ENCODE results near the gene EDN2. TPM values are rescaled to one million over a fixed set of nuclear protein-coding genes. Genes with fewer than 3 reads are reported as not detected.

The EDN2 gene
- total RNA-seq, 4 donors from 2014 or later, result not detected

DNA sequence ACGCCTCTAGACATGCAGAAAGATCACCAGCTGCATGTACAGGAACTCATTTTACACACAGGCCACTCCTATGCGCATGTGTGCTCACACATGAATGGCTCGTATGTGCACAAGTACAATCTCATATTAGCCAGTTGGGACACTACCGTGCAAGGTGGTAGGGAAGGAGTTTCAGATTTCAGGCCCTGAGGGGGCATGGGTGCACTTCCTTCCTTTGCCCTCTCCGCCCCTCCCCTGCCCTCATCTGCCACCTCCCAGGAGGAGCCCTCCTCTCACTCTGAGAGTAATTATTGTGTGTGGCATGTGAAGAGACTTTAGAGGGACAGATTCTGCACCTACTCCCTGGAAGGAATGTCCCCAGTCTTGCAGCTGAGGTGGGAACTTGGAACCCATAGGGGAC lies 14.8 kb downstream of the EDN2 start:
- H3K4me3 ChIP-seq, result no peak overlapping the region
- no peaks in the 10 kb centered on the region for H3K36me3 ChIP-seq
- ATAC-seq (no peak), DNase-seq (no peak)
- no peak for TF ChIP-seq POLR2A (IDR thresholded peaks at IDR 0.05)
- no peak for TF ChIP-seq CTCF (IDR thresholded peaks at IDR 0.05 in 4 of 5, conservative IDR thresholded peaks at IDR 0.05 in 1 of 5)
- in situ Hi-C loops (cut with MboI; ENCODE audit: low sequenced_read_pairs in 4 of 4) (no loop called here), intact Hi-C loops (cut with DNase I; ENCODE audit: low total_unique reads) (no loop called here)
- no peaks in the 10 kb centered on the region for H3K27me3 ChIP-seq
- no peak overlapping the region for H3K27ac ChIP-seq
- H3K4me1 ChIP-seq, result peaks cover 5 to 8% of the 10 kb centered on the region in 2 donors
- no peaks in the 10 kb centered on the region for H3K9me3 ChIP-seq

GRCh38 chr1:41468122-41468762 lies 16.2 kb downstream of the EDN2 start:
- intact Hi-C loops (cut with DNase I; ENCODE audit: low total_unique reads) (no loop called here), in situ Hi-C loops (cut with MboI; ENCODE audit: low sequenced_read_pairs in 4 of 4) (no loop called here)
- no peak overlapping the region for H3K27ac ChIP-seq
- H3K36me3 ChIP-seq, result no peaks in the 10 kb centered on the region
- no peak for TF ChIP-seq POLR2A (IDR thresholded peaks at IDR 0.05)
- TF ChIP-seq CTCF (IDR thresholded peaks at IDR 0.05 in 4 of 5, conservative IDR thresholded peaks at IDR 0.05 in 1 of 5), result no peak
- no peaks in the 10 kb centered on the region for H3K4me1 ChIP-seq
- DNase-seq (no peak), ATAC-seq (no peak)
- no peak overlapping the region for H3K4me3 ChIP-seq
- H3K9me3 ChIP-seq, result no peaks in the 10 kb centered on the region
- no peaks in the 10 kb centered on the region for H3K27me3 ChIP-seq

GRCh38 chr1:41467673-41468072 lies 16.8 kb downstream of the EDN2 start:
- DNase-seq, result no peak
- in situ Hi-C loops (cut with MboI; ENCODE audit: low sequenced_read_pairs in 4 of 4), result no loop called here
- Histone ChIP-seq H3K4me3 (no peak overlapping the region), H3K36me3 (no peaks in the 10 kb centered on the region), H3K27me3 (no peaks in the 10 kb centered on the region), H3K4me1 (no peaks in the 10 kb centered on the region), H3K9me3 (no peaks in the 10 kb centered on the region), H3K27ac (no peak overlapping the region)
- ATAC-seq, result no peak
- intact Hi-C loops (cut with DNase I; ENCODE audit: low total_unique reads), result no loop called here
- TF ChIP-seq POLR2A (IDR thresholded peaks at IDR 0.05) (no peak), CTCF (IDR thresholded peaks at IDR 0.05 in 4 of 5, conservative IDR thresholded peaks at IDR 0.05 in 1 of 5) (no peak)

DNA sequence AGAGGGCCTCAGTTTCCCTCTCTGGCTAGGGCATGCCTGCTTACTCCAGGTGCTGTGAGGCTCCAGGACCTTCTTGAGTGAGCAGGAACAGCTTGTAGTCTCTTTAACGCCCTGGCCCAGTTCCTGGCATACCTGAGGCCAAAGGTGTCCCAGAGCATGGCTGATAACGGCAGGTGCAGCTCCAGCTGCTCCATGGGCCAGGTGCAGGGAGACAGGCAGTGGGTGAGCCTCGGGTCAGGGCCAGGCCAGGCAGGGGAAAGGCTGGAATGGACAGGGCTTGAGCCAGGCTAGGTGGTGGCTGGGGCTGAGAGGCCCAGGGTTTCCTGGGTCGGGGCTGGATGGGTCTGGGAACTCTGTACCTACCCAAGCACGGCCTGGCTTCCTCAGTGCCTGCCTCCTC lies 18.3 kb downstream of the EDN2 start:
- H3K27ac ChIP-seq, result no peak overlapping the region
- ATAC-seq, result no peak
- DNase-seq, result no peak
- intact Hi-C loops (cut with DNase I; ENCODE audit: low total_unique reads), result no loop called here
- H3K4me1 ChIP-seq, result no peaks in the 10 kb centered on the region
- no peaks in the 10 kb centered on the region for H3K36me3 ChIP-seq
- no peaks in the 10 kb centered on the region for H3K9me3 ChIP-seq
- no peaks in the 10 kb centered on the region for H3K27me3 ChIP-seq
- in situ Hi-C loops (cut with MboI; ENCODE audit: low sequenced_read_pairs in 4 of 4), result no loop called here
- no peak overlapping the region for H3K4me3 ChIP-seq
- TF ChIP-seq POLR2A (IDR thresholded peaks at IDR 0.05) (no peak), CTCF (IDR thresholded peaks at IDR 0.05 in 4 of 5, conservative IDR thresholded peaks at IDR 0.05 in 1 of 5) (no peak)

DNA sequence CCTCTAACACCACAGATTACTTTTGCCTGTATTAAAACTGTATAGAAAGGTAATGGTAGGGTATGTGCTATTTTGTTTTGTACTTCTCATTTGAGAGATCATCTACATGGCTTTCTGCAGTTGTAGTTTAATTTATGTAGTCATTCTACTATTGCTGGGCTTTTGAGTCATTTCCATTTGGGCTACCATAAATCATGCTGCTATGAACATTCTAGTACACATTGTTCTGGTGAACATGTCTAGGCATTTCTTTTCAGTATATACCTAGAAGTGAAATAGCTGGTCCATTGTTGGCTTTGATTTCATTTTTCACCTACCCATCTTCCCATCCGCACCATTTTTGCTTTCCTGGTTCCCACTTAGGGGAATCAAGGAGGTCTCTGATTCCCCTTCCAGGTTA lies 18.7 kb downstream of the EDN2 start:
- Histone ChIP-seq H3K27ac (no peak overlapping the region), H3K4me3 (no peak overlapping the region), H3K4me1 (no peaks in the 10 kb centered on the region), H3K9me3 (no peaks in the 10 kb centered on the region), H3K36me3 (no peaks in the 10 kb centered on the region), H3K27me3 (no peaks in the 10 kb centered on the region)
- no peak for DNase-seq
- ATAC-seq, result peak in 1 of 2 donors; percentile 65
- in situ Hi-C loops (cut with MboI; ENCODE audit: low sequenced_read_pairs in 4 of 4) (no loop called here), intact Hi-C loops (cut with DNase I; ENCODE audit: low total_unique reads) (no loop called here)
- no peak for TF ChIP-seq CTCF (IDR thresholded peaks at IDR 0.05 in 4 of 5, conservative IDR thresholded peaks at IDR 0.05 in 1 of 5)
- TF ChIP-seq POLR2A (IDR thresholded peaks at IDR 0.05), result no peak
